Large intestine (tissue), 3 donors: ENCODE data around the gene RMI2. TPM values are rescaled to one million over a fixed set of nuclear protein-coding genes. Genes with fewer than 3 reads are reported as not detected.
A peak's percentile ranks its signal among the peaks of the same experiment; 100 is the strongest.

Source experiments
- DNase-seq, 2 donors: peaks; one replicate each; pipeline versions ENCODE4 v3.0.0 to v3.0.0-alpha.2; 2013
- H3K27ac ChIP-seq: one replicate; pipeline ENCODE4 v1.5.1; 2013; ENCODE audit warnings: low read length
- H3K27me3 ChIP-seq: 2 replicates; pipeline ENCODE4 v1.6.1; 2013; ENCODE audit warnings: low read length; ENCODE audit not compliant: control insufficient read depth, insufficient read depth
- H3K36me3 ChIP-seq: 2 replicates; pipeline ENCODE4 v1.6.1; 2013; ENCODE audit warnings: low read length; ENCODE audit not compliant: control insufficient read depth, insufficient read depth
- H3K4me1 ChIP-seq: one replicate; pipeline ENCODE4 v1.6.1; 2013; ENCODE audit warnings: low read length; ENCODE audit not compliant: control insufficient read depth, insufficient read depth
- H3K4me3 ChIP-seq: one replicate; pipeline ENCODE4 v1.5.1; 2013; ENCODE audit warnings: low read length
- H3K9me3 ChIP-seq: one replicate; pipeline ENCODE4 v1.6.1; 2013; ENCODE audit warnings: mild to moderate bottlenecking, low read depth, low read length, moderate library complexity; ENCODE audit not compliant: control insufficient read depth
- WGBS: methylation state at CpG from one replicate; pipeline ENCODE4 v1.1.5; 2013; ENCODE audit warnings: low lambda C conversion rate; ENCODE audit not compliant: insufficient coverage; 5-methylcytosine and 5-hydroxymethylcytosine counted together
- polyA plus RNA-seq: library from polyadenylated mRNA; unstranded; fragments of 120-200 nt; gene quantifications from one replicate; pipeline ENCODE4 v1.2.1, GENCODE V29; 2013

Gene RMI2
- polyA plus RNA-seq, 1 donor, result 12.4 TPM

DNA sequence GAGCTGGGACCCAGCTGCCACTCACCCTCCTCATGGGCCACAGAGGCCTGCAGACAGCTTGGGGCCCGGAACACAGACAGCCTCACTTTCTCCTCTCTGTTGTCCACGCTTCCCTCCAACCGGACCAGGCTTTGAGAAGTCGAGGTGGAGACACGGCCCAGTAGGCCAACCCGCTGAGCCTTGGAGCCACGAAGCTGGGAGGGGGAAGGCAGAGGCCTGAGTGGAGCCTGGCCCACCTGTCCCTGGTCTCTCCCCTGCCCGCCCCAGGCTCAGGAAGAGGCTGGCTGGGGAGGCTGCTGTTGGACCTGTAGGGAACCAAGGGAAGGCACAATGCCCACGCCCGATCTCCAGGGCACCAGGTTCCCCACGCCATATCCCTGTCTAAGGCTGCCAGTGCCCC lies 48.1 kb downstream of the RMI2 start:
- H3K4me1 ChIP-seq, result no peaks in the 10 kb centered on the region
- no peak overlapping the region for H3K27ac ChIP-seq
- H3K9me3 ChIP-seq, result no peaks in the 10 kb centered on the region
- no peaks in the 10 kb centered on the region for H3K36me3 ChIP-seq
- no peaks in the 10 kb centered on the region for H3K27me3 ChIP-seq
- no CpG with 5 or more reads among the region's 11 CpGs for WGBS
- no peak overlapping the region for H3K4me3 ChIP-seq
- DNase-seq, result no peak

DNA sequence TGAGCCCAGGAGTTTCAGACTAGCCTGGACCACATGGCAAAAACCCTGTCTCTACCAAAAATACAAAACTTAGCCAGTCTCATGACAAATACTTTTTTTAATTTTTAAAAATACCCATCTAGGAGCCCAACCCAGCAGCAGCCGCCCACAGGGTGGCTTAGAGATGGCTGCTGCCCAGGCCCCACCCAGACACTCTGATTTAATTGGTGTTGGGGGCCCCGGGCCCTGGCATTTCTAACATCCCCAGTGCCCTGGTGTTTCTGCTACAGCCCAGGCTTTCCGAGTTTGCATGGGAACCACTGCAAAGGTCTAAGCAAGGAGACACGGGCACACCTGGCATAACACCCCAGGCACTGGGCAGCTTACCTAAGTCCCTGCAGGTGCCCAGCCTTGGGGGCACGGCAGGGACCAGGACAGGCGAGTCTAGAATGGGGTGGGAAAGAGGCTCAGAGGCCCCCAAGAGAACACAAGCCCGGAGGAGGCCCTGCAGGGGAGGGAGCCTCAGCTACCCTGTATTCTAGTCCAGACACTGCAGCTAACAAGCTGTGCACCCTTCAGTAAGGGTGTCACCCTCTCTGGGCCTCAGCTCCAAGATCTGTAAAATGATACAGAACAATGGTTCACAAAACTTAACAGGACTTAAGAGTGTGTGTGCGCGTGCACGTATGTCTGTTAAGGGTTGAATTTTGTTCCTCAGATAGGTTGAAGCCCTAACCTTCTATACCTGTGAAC lies 48.8 kb downstream of the RMI2 start:
- no peaks in the 10 kb centered on the region for H3K9me3 ChIP-seq
- H3K27me3 ChIP-seq, result no peaks in the 10 kb centered on the region
- no CpG with 5 or more reads among the region's 10 CpGs for WGBS
- H3K4me3 ChIP-seq, result no peak overlapping the region
- no peaks in the 10 kb centered on the region for H3K36me3 ChIP-seq
- no peak overlapping the region for H3K27ac ChIP-seq
- no peaks in the 10 kb centered on the region for H3K4me1 ChIP-seq
- no peak for DNase-seq

DNA sequence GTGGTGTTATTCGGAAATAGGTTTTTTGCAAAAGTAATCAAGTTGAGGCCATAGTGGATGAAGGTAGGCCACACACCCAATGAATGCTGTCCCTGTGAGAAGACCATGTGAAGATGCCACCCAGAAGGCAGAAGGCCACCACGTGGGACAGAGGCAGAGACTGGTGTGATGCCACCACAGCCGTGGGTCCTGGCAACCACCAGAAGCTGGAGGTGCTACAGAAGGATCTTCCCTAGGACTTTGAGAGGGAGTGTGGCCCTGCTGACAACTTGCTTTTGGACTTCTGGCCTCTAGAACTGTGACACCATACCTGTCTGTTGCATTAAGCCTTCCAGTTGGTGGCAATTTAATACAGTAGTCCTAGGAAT lies 49.3 kb downstream of the RMI2 start:
- Histone ChIP-seq H3K4me3 (no peak overlapping the region), H3K27ac (no peak overlapping the region), H3K36me3 (no peaks in the 10 kb centered on the region), H3K9me3 (no peaks in the 10 kb centered on the region), H3K4me1 (no peaks in the 10 kb centered on the region), H3K27me3 (no peaks in the 10 kb centered on the region)
- DNase-seq, result no peak
- WGBS, result no CpG with 5 or more reads among the region's 3 CpGs

DNA sequence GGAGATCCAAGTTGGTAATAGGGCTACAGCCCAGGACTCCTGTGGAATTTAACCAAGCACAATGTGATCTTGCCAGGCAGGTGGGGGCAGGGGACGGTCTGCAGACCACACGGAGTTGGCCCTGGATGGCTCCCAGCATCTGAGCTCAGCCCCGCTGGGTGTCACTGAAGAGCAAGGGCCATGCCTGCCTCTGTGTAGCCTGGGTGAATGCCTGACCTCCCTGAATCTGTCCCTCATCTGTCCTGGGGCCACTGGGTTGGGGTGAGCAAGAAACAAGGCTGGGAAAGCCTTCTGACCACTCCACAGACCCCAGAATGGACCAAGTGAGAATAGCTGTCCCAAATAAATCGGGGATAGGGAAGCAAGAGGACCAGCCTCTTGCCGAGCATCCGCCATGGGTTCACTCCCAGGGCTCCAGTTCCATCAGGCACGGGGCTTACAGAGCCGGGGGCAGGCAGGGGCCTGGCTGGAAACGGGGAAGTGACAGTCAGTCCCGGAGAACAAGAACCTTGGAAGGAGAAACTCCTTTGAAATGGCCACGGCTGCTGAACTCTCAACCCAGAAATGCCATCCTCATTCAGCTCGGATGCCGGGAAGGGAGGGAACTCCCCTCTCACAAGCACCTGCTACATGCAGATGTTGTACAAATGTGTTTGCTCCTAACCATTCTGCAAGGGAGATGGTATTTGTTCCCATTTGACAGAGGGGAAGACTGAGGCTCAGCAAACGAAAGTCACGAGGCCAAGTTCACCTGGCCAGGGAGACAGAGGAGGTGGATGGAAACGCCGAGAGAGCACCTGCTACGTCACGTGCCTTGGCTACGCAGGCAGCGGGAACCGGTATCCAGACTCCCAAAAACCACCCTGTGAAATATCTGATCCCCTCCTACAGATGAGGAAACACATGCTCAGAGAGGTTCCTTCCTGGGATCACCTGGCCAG lies 50.0 kb downstream of the RMI2 start:
- no peak overlapping the region for H3K4me3 ChIP-seq
- H3K9me3 ChIP-seq, result no peaks in the 10 kb centered on the region
- no CpG with 5 or more reads among the region's 22 CpGs for WGBS
- no peak for DNase-seq
- no peaks in the 10 kb centered on the region for H3K36me3 ChIP-seq
- H3K27ac ChIP-seq, result no peak overlapping the region
- no peaks in the 10 kb centered on the region for H3K4me1 ChIP-seq
- H3K27me3 ChIP-seq, result no peaks in the 10 kb centered on the region

GRCh38 chr16:11395949-11396240 lies 50.6 kb downstream of the RMI2 start:
- no peak overlapping the region for H3K27ac ChIP-seq
- H3K4me1 ChIP-seq, result no peaks in the 10 kb centered on the region
- no peaks in the 10 kb centered on the region for H3K9me3 ChIP-seq
- H3K36me3 ChIP-seq, result no peaks in the 10 kb centered on the region
- no peak overlapping the region for H3K4me3 ChIP-seq
- H3K27me3 ChIP-seq, result no peaks in the 10 kb centered on the region
- no peak for DNase-seq
- WGBS, result no CpG with 5 or more reads among the region's 3 CpGs

DNA sequence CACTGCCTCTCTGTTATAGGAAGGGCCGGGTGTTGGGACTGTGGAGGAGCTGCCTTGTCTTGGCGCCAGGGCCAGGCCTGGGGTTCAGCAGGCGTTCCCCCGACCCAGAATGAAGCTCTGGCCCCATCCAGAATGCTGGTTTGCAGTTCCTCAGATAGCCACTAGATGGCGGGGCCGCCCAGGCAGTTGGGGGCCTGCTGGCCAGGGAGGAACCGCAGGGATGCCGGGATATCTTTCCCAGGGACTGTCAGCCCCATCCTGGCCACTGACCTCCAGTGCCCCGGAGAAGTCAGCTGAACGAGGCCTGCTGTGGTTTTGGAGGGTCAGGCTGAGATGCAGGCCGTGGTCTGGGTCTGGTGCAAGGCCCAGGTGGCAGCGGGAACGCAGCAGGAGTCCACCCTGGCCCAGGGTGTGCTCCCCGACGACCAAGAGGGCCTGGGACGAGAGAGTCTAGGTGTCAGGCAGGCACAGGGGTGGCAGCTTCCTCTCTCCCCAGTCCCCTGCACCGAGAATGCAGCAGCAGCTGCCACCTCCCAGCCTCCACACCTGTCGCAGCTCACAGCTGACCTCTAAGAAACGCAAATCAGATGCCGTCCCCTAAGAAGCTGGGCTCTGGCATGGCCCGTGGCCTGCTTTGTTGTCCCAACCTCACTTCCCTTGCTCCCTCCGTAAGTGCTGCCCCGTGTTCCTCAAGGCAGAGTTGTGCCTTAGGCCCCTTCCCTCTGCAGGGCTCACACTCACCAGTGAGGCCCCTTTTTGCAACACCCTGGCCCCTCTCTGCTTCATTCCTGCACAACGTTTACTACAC lies 51.2 kb downstream of the RMI2 start:
- H3K4me3 ChIP-seq, result no peak overlapping the region
- H3K36me3 ChIP-seq, result no peaks in the 10 kb centered on the region
- no peaks in the 10 kb centered on the region for H3K4me1 ChIP-seq
- no peak overlapping the region for H3K27ac ChIP-seq
- H3K9me3 ChIP-seq, result no peaks in the 10 kb centered on the region
- WGBS, result no CpG with 5 or more reads among the region's 24 CpGs
- no peaks in the 10 kb centered on the region for H3K27me3 ChIP-seq
- DNase-seq, result peak; percentile 43 to 48

DNA sequence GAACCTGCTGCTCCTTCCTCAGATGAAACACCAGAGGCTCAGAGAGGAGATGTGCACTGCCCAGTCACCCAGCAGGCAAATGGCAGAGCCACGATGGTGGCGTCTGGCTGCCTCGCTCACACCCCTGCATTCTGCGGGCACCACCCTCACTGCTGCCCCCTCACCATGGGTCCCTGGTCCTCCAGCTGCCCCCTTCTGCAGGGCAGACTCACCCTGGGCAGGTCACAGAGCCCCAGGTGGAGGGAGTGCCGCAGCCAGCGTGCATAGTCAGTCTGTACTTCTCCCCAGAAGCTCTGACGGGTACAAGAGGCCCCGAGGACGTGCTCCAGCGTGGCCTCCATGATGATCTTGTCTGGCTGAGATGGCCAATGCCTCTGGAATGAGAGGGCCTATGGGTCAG lies 52.9 kb downstream of the RMI2 start:
- Histone ChIP-seq H3K4me1 (no peaks in the 10 kb centered on the region), H3K27ac (no peak overlapping the region)
- WGBS, result no CpG with 5 or more reads among the region's 10 CpGs

GRCh38 chr16:11398851-11399250 lies 53.6 kb downstream of the RMI2 start:
- H3K27ac ChIP-seq, result no peak overlapping the region
- no peaks in the 10 kb centered on the region for H3K4me1 ChIP-seq
- no peak overlapping the region for H3K4me3 ChIP-seq
- H3K27me3 ChIP-seq, result no peaks in the 10 kb centered on the region
- WGBS, result no CpG with 5 or more reads among the region's 14 CpGs
- H3K9me3 ChIP-seq, result no peaks in the 10 kb centered on the region
- no peaks in the 10 kb centered on the region for H3K36me3 ChIP-seq
- DNase-seq, result no peak

More for the DNA sequence above, 52.9 kb downstream of the RMI2 start:
- Histone ChIP-seq H3K27me3 (no peaks in the 10 kb centered on the region), H3K4me3 (no peak overlapping the region), H3K36me3 (no peaks in the 10 kb centered on the region), H3K9me3 (no peaks in the 10 kb centered on the region)
- DNase-seq, result no peak

- no peak for DNase-seq
- Histone ChIP-seq H3K27me3 (no peaks in the 10 kb centered on the region), H3K27ac (no peak overlapping the region), H3K4me3 (no peak overlapping the region), H3K9me3 (no peaks in the 10 kb centered on the region), H3K36me3 (no peaks in the 10 kb centered on the region), H3K4me1 (no peaks in the 10 kb centered on the region)
- no CpG with 5 or more reads among the region's 22 CpGs for WGBS
Measured at GRCh38 chr16:11399261-11399831, 54.1 kb downstream of the RMI2 start.

DNA sequence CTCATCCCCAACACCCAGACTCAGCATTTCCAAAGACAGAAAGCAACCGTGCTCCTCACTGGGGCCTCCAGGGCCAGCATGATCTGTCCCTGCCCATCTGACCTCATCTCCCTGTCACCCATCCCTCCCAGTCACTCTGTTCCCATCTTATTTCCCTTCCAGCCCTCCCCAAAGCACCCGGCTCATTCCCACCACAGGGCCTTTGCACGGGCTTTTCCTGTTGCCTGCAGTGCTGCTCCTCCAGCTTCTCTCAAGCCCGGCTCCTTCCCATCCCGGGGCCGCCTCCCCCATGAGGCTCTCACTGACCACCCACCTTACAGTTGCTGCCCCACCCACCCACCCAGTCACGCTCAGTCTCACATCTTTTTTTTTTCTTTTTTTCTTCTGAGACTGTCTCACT lies 54.8 kb downstream of the RMI2 start:
- WGBS, result no CpG with 5 or more reads among the region's 7 CpGs
- Histone ChIP-seq H3K4me3 (no peak overlapping the region), H3K27ac (no peak overlapping the region), H3K27me3 (no peaks in the 10 kb centered on the region), H3K9me3 (no peaks in the 10 kb centered on the region), H3K4me1 (no peaks in the 10 kb centered on the region), H3K36me3 (no peaks in the 10 kb centered on the region)
- no peak for DNase-seq
